GM21576 (cell line): ENCODE measurements around the gene CA4.

Source experiments
- ATAC-seq: cut with Tn5 transposase; IDR thresholded peaks from one replicate; pipeline ENCODE4 v1.9.1; 2021; ENCODE audit warnings: mild to moderate bottlenecking, moderate library complexity; ENCODE audit not compliant: unreplicated experiment

Gene CA4

DNA sequence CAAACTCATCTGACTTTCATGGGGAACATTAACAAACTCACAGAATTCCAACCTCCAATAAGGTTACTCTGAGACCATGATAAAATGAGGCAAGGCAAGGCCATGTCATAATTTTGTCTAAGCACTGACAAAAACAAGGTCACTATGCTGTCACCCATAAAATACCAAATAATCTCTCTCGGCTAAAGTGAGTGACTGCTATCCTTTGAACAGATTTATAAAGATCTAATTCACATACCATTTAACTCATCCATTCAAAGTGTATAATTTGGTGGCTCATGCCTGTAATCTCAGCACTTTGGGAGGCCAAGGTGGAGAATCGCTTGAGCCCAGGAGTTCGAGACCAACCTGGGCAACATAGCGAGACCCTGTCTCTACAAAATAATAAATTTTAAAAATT is 20.6 kb upstream of the CA4 start:
- no peak for ATAC-seq

DNA sequence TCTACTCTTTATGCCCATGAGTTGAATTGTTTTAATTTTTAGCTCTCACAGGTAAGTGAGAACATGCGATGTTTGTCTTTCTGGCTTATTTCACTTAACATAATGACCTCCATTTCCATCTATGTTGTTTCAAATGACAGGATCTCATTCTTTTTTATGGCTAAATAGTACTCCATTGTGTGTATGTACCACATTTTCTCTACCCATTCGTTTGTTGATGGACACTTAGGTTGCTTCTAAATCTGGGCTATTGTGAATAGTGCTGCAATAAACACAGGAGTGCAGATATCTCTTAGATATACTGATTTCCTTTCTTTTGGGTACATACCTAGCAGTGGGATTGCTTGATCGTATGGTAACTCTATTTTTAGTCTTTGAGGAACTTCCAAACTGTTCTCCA is 19.3 kb upstream of the CA4 start:
- no peak for ATAC-seq

GRCh38 chr17:60134396-60135150 is 15.2 kb upstream of the CA4 start:
- no peak for ATAC-seq

- ATAC-seq = peak; percentile 81
Observed at GRCh38 chr17:60135151-60135950, 14.4 kb upstream of the CA4 start.

- no peak for ATAC-seq
Observed at GRCh38 chr17:60135951-60136666, 13.7 kb upstream of the CA4 start.

DNA sequence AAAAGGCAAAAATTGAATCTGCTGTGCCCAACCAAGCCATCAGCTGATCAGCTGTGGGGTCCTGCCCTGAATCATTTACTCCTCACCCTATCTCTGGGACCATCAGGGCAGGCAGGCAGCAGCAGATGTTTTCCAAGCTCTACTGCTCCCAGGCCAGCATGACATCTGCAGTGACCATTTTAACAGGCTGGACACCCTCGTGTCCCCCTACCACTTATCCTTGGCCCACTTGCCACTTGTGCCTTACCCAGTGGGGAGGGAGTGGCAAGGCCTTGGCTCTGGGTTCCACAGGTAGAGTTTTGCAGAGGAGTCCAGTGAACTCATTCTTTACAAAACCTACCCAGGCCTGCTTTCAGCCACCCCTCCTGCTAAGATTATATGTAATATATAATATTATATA is 12.0 kb upstream of the CA4 start:
- ATAC-seq = no peak

DNA sequence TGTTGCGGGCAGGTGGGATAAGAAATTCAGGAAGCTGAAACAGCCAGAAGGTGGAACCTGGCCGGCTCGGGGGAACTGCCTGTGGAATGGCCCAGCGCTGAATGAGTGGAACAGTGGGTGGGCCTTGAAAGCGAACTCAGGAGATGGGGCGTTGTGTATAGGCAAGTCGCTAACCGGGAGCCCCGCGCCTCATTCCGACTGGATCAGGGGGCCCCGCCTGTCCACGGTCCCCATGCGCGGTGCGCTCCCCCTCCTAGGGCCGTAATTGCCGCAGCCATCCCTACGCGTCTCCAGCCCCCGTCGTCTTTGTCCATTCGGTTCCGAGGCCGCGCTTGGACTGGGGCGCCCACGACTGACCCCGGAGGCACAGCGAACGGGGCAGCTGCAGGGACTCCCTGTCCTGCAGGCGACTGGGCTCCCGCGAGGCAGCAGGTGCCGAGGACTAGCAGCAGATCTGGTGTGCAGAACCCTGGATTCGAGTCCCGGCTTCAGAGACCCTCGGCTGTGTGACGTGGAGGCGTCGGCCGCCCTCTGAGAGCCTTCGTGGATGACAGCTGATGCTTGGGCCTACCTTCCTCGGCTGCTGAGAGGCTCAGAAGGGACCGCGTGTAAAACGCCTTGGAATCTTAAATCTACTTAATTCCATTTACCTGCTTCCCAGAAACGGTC is 10.9 kb upstream of the CA4 start:
- no peak for ATAC-seq

GRCh38 chr17:60139438-60140285 is 10.1 kb upstream of the CA4 start:
- ATAC-seq = no peak

DNA sequence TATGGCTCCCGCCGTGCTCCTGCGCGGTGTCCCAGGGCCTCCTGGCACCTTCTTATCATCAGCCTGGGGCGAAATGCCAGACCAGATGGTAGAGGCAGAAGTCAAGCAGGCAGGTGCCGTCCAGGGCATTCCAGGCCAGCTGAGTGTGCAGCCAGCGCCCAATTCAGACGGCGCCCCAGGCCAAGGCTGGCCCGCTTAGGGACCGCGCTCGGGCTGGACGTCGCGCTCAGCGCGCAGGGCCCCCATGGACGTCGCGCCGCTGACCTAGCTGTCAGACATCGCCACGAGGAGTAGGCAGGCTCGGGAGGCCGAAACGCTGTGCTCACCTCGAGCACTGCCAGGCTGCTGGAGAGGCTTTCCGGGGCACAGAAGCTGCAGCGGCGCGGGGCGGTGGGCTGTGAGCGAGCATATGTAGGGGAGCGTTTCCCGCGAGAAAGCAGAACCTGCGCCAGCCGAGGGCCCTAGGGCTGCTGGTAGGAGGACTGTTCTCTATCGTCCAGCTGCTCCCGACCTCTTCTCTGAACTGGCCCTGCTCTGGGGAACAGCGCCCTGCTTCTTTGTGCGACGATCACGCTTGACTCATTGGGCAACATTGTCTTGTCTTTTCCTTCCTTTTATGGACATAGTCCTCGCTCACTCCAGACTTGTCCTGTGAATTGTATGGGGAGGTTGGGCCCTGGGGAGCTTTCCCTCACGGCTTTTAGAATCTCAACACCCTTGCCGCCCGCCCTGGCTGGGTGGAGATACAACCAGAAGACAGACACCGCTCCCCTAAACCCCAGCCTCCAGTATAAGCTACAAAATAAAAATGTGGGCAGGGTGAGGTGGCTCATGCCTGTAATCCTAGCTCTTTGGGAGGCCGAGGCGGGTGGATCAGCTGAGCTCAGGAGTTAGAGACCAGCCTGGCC is 8.4 kb upstream of the CA4 start:
- ATAC-seq = no peak

DNA sequence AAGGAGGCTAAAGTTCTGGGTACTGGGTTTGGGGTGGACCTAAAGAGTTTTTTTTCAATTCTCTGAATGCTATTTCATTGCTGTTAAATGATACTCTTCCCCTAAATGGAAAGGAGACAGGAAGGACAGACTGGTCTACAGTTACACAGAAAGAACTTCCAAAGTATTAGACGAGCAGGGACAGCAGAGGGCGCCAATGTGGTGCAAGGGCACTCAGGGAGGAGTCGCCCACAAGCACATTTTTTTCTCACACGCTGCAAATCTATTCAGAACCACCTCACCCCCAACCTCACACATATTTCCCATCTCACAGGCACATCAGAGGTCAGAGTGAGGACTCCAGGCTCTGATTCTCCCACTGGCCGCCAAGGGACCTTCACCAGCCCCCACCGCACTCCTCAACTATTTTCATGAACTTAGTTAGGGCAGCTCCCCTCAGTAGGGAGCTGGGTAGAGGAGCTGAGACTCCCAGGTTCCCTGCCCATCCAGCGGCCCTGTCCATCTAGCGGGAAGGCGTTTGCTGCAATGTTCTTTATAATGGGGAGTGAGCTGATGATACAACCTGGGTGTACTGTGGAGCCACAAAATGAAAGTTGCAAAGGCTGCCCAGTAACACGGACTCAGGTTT is 6.8 kb upstream of the CA4 start:
- no peak for ATAC-seq

DNA sequence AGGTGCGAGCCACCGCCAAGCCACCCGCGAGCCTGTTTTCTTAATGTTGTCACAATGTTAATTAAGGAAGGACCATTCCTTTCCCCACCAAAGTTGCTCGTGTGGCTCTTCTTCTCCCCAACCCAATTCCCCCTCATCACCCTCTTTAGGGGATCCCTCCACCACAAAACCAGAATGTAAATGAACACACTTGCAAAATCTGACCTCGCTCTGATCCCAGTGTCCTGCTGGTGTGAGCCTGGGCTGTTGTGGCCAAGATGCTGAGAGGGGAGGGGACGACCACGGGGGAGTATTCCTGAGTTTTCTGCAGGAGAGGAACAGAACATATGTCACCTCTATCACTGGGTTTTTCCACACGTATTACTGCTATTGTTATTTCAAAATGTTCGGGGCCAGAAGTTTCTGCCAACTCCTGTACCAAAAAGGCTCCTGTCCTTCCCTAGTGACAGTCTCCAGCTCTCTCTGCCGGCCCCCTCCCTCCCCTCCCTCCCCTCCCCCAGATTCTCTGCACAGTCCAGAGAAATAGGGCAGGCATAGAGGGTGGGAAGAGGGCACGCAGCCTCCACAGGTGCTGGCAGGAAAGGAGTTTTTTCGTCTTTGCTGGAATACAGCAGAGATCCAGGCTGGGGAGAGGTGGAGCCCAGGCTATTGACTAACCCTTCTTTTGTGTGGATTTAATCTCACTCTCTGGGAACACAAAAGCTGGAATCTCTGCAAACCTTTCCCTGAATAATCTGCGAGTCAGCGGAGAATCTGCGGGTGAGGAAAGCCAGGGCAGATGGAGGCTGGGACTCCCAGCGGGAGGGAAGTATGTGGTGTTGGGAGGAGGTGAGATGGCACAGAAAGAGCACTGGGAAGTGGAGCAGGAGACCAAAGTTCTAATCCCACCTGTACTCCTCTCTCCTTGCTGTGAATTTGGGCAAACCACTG is 4.5 kb upstream of the CA4 start:
- no peak for ATAC-seq

DNA sequence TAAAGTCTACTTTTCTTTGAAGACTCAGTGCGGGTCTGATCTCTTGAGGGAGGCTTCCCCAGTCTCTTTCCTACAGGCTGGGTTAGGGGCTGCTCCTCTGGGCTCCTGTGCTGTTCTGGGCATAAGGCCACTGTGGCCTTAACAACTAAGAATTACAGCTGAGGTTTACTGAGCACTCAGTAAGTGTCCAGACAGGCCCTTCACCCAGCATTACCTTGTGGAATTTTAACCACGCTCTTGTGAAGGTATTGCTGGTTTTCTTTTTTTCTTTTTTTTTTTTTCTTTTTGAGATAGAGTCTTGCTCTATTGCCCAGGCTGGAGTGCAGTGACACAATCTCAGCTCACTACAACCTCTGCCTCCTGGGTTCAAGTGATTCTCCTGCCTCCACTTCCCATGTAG is 3.6 kb upstream of the CA4 start:
- ATAC-seq = no peak

- no peak for ATAC-seq
Observed at GRCh38 chr17:60147553-60148223, 2.1 kb upstream of the CA4 start.

DNA sequence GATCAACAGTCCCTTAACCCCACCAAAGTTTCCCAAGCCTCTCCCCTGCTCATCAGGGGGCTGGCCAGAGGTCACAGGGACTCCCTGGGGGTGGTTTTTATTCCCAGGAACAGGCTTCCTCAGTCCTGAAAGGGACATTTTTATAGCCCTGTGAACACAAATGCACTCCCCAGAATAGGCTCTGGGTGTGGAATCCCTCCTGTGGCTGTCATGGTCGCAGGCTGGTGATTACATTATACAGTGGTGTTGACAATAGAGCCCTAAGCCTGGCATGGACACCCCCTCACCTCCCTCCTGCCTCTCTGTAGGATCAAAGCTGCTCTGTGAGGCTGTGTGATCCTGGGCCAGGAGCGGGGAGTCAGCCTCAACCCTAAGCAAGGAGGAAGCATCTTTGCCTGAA is 1.4 kb upstream of the CA4 start:
- no peak for ATAC-seq

DNA sequence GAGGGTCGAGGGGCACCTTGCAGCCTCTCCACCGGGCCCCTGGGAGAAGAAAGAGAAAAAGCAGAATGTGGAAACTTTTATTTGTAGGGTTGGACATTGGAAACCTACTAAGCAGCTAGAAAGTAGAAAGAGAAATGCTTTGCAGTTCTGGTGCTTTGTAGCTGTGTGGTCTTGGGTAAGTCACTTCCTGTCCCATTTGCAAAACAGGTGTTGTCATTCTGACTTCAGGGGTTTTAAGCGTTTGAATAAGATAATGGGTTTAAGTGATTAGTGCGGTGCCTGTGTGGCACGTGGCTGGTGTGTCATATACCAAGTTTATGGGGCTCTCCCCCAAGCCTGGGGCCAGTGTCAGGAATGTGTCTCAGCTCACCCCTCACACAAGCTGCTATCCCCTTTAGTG is 1.6 kb downstream of the CA4 start:
- peak; percentile 49 for ATAC-seq

DNA sequence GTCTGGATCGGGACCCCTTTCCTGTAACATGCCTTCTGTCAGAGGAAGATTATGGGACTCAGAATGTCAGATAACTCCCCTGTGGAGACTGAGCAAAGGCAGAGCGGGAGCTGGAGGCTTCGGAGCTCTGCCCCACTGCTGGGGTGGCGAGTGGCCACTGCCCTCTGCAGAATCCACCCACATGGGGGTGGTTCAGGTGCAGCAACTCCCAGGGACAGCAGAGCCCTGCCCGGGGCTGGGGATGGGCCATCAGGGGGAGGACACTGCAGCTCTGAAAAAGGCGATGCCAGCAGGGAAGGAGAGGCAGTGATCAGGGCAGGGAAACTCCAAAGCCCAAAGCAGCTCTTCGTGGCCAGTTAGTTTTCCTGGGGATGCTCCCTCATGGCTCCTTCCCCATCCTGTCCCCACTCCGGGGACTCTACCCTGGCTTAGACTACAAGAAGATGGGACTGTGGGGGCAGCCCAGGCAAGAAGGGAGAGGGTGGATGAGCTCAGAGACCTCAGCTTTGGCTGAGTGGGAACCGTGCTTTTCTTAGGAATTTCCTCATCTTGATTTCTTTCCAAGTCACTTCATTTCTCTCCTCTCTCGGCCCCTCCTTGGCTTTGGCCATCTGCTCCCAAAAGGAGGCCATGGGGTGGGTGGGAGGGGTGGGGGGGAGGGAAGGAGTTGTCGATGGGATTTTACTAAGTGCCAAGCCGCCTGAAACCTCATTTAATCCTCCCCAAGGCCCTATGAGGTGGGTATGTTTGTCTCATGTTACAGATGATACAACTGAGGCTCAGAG is 4.0 kb downstream of the CA4 start:
- no peak for ATAC-seq
